ENCODE results near the gene RASGRF1.

DNA sequence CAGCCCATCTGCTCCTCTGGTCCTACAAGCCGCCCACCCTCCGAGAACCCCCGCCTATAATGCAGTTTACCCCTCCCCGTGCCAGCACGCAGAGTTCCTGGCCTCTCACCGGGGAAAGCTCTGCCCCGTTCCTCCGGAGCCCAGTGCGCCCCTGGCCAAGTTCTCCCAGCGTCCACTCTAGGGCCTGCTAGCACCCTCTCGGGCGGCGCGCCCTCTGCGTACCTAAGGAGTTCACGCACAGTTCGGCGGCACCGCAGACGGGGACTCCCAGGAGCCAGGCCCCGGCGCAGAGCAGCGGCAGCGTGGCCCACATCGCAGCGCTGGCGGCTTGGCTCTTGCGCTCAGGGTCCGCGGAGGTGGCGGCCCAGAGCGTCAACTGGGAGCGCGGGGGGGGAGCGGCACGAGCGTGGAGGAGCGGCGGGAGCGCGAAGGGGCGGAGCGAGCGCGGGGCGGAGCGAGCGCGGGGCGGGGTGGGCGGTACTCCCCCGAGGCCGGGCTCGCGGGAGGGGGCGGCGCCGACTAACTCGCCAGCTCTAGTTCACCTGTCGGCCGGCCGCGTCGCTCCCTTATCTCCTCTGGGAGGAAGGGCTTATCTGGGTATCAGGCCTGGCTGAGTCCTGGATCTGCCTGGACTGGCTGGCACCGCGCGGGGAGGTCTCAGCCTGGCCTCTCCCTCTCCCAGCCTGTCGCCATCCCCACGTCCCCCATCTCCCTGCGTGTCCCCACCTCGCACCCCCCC is 145.7 kb downstream of the RASGRF1 start, which contains the start of gene CTSH:
- TF ChIP-seq, protein P1, sequence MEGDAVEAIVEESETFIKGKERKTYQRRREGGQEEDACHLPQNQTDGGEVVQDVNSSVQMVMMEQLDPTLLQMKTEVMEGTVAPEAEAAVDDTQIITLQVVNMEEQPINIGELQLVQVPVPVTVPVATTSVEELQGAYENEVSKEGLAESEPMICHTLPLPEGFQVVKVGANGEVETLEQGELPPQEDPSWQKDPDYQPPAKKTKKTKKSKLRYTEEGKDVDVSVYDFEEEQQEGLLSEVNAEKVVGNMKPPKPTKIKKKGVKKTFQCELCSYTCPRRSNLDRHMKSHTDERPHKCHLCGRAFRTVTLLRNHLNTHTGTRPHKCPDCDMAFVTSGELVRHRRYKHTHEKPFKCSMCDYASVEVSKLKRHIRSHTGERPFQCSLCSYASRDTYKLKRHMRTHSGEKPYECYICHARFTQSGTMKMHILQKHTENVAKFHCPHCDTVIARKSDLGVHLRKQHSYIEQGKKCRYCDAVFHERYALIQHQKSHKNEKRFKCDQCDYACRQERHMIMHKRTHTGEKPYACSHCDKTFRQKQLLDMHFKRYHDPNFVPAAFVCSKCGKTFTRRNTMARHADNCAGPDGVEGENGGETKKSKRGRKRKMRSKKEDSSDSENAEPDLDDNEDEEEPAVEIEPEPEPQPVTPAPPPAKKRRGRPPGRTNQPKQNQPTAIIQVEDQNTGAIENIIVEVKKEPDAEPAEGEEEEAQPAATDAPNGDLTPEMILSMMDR (IDR thresholded peaks at IDR 0.05): no peak
- TF ChIP-seq POLR2A (IDR thresholded peaks at IDR 0.05): peak in 1 of 2 donors; percentile 85
